GM19023 (cell line): Measurements from ENCODE around the gene ASH1L.
"Not testable (repeated sequence)": the region's sequence is repeated elsewhere in the genome, so short reads cannot be mapped to it uniquely, and the experiment has no call there.

ENCODE experiments used
- ATAC-seq: cut with Tn5 transposase; IDR thresholded peaks from one replicate; pipeline ENCODE4 v1.9.1; 2021; ENCODE audit warnings: mild to moderate bottlenecking, moderate library complexity; ENCODE audit not compliant: unreplicated experiment

Gene ASH1L

GRCh38 chr1:155499263-155499662 is 63.3 kb downstream of the ASH1L start:
- ATAC-seq, result no peak

GRCh38 chr1:155493595-155493994 is 69.0 kb downstream of the ASH1L start:
- ATAC-seq, result not testable (repeated sequence)

GRCh38 chr1:155488419-155488818 is 74.2 kb downstream of the ASH1L start:
- ATAC-seq, result not testable (repeated sequence)

GRCh38 chr1:155487541-155487940 is 75.1 kb downstream of the ASH1L start:
- ATAC-seq, result no peak

GRCh38 chr1:155486952-155487351 is 75.7 kb downstream of the ASH1L start:
- ATAC-seq, result not testable (repeated sequence)

GRCh38 chr1:155485945-155486344 is 76.7 kb downstream of the ASH1L start:
- no peak for ATAC-seq

- ATAC-seq, result no peak
Measured at GRCh38 chr1:155485222-155485621, 77.4 kb downstream of the ASH1L start.

- no peak for ATAC-seq
Measured at GRCh38 chr1:155481741-155482241, 80.8 kb downstream of the ASH1L start.

GRCh38 chr1:155479205-155479604 is 83.4 kb downstream of the ASH1L start:
- ATAC-seq, result no peak

GRCh38 chr1:155478270-155478852 is 84.2 kb downstream of the ASH1L start:
- ATAC-seq, result no peak

GRCh38 chr1:155474146-155474545 is 88.5 kb downstream of the ASH1L start:
- no peak for ATAC-seq

- ATAC-seq, result no peak
Measured at GRCh38 chr1:155473151-155473821, 89.3 kb downstream of the ASH1L start.

- no peak for ATAC-seq
Measured at GRCh38 chr1:155472491-155473083, 90.0 kb downstream of the ASH1L start.

GRCh38 chr1:155471891-155472290 is 90.7 kb downstream of the ASH1L start:
- ATAC-seq, result no peak

- no peak for ATAC-seq
Measured at GRCh38 chr1:155471026-155471425, 91.6 kb downstream of the ASH1L start.

- no peak for ATAC-seq
Measured at GRCh38 chr1:155466996-155467395, 95.6 kb downstream of the ASH1L start.

GRCh38 chr1:155466617-155466972 is 96.0 kb downstream of the ASH1L start:
- no peak for ATAC-seq

GRCh38 chr1:155463865-155464650 is 98.5 kb downstream of the ASH1L start:
- ATAC-seq, result no peak

GRCh38 chr1:155458111-155458510 is 104.5 kb downstream of the ASH1L start:
- ATAC-seq, result no peak

GRCh38 chr1:155457266-155457665 is 105.3 kb downstream of the ASH1L start:
- no peak for ATAC-seq

- no peak for ATAC-seq
Measured at GRCh38 chr1:155455588-155456195, 106.9 kb downstream of the ASH1L start.
